PC-9 (cell line): ENCODE data around the gene TF. TPM values are rescaled to one million over a fixed set of nuclear protein-coding genes. Genes with fewer than 3 reads are reported as not detected.

Experiments
- BruUV-seq: library from RNA; stranded (reverse); fragments of 400-500 nt; replicated peaks from 2 replicates; lab custom pipeline; 2021; lab: Mats Ljungman, UMichigan
- CTCF ChIA-PET: fragments of 300-600 bp; sonication (Branson Sonifier 250); formaldehyde crosslinking; loops from one replicate; lab custom pipeline; 2022; ENCODE audit warnings: antibody characterized with exemption; lab: Charles Lee
- POLR2A ChIA-PET: fragments of 300-600 bp; sonication (Branson Sonifier 250); formaldehyde crosslinking; loops from one replicate; lab custom pipeline; 2022; ENCODE audit warnings: antibody characterized with exemption; ENCODE audit not compliant: unreplicated experiment; lab: Charles Lee
- DNase-seq, 2 experiments: peaks; one replicate each; pipeline versions ENCODE4 v3.0.0 to v3.0.0-alpha.2; 2015 to 2022; ENCODE audit warnings: mixed read lengths in 1 of 2
- H2AFZ ChIP-seq: fragments of 200-600 bp; sonication (generic); 2 replicates; pipeline ENCODE4 v1.8.1; 2017; ENCODE audit warnings: antibody characterized with exemption
- H3F3A ChIP-seq: fragments of 200-600 bp; sonication (generic); 2 replicates; pipeline ENCODE4 v1.8.1; 2017; ENCODE audit warnings: antibody characterized with exemption, mild to moderate bottlenecking, low read depth; ENCODE audit not compliant: insufficient read depth
- H3K27ac ChIP-seq: fragments of 200-600 bp; sonication (generic); 2 replicates; pipeline ENCODE4 v1.6.1; 2016; ENCODE audit warnings: mixed run types
- H3K27me3 ChIP-seq: fragments of 200-600 bp; sonication (generic); 2 replicates; pipeline ENCODE4 v1.6.1; 2016; ENCODE audit warnings: low read depth, mixed run types; ENCODE audit not compliant: insufficient read depth
- H3K36me3 ChIP-seq: fragments of 200-600 bp; sonication (generic); 2 replicates; pipeline ENCODE4 v1.6.1; 2016; ENCODE audit warnings: low read depth, mixed run types
- H3K4me1 ChIP-seq: fragments of 200-600 bp; sonication (generic); replicated peaks from 2 replicates; pipeline ENCODE4 v1.6.1; 2016; ENCODE audit warnings: mixed run types; ENCODE audit not compliant: insufficient read depth
- H3K4me2 ChIP-seq: fragments of 200-600 bp; sonication (generic); 2 replicates; pipeline ENCODE4 v1.6.1; 2017; ENCODE audit warnings: mixed run types
- H3K4me3 ChIP-seq: fragments of 200-600 bp; sonication (generic); 2 replicates; pipeline ENCODE4 v1.6.1; 2016; ENCODE audit warnings: mixed run types
- H3K79me2 ChIP-seq: fragments of 200-600 bp; sonication (generic); 2 replicates; pipeline ENCODE4 v1.6.1; 2017; ENCODE audit warnings: low read depth, mixed run types
- H3K9me2 ChIP-seq: fragments of 200-600 bp; sonication (generic); 2 replicates; pipeline ENCODE4 v1.8.1; 2017; ENCODE audit warnings: mild to moderate bottlenecking; ENCODE audit not compliant: insufficient read depth
- H3K9me3 ChIP-seq: fragments of 200-600 bp; sonication (generic); 2 replicates; pipeline ENCODE4 v1.8.1; 2016; ENCODE audit warnings: low read depth; ENCODE audit not compliant: insufficient read depth
- H4K20me1 ChIP-seq: fragments of 200-600 bp; sonication (generic); 2 replicates; pipeline ENCODE4 v1.8.1; 2017; ENCODE audit not compliant: insufficient read depth
- EZH2 ChIP-seq: fragments of 200-600 bp; sonication (generic); IDR thresholded peaks from 2 replicates; pipeline ENCODE4 v1.8.0; 2017; ENCODE audit warnings: antibody characterized with exemption, low read depth
- intact Hi-C: fragments of 100-400 bp; cut with micrococcal nuclease; formaldehyde crosslinking; loops from one replicate; pipeline ENCODE4 v1.10.0; 2022; ENCODE audit not compliant: unreplicated experiment
- total RNA-seq: library from RNA; stranded (reverse); gene quantifications from 2 replicates; pipeline ENCODE4 v1.2.3, GENCODE V29; 2021
- TF ChIP-seq, protein P1 (sequence below): fragments of 200-600 bp; sonication (generic); conservative IDR thresholded peaks from 2 replicates; pipeline ENCODE4 v1.6.1; 2017; ENCODE audit warnings: mixed run types, antibody characterized with exemption, mild to moderate bottlenecking, moderate library complexity

The TF gene
- total RNA-seq, 1 experiment from 2014 or later = 0.24 TPM

DNA sequence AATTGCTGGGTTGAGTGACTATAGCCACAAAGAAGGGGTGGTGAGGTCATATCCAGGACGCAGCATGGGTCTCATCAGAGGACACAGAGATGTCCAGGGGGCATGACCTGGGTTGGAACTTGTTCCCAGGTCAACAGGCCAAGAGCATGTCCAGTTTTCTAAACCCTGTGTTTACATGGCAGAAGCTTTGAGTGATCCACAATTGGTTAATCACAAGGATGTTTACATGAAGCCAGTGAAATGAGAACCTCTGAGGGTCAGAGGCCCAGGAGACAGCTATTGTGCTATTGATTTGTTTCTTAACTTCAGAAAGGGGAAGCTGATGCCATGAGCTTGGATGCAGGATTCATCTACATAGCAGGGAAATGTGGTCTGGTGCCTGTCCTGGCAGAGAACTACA, 42.3 kb upstream of the TF start:
- no peaks in the 10 kb centered on the region for H3F3A ChIP-seq
- no peak overlapping the region for H3K4me2 ChIP-seq
- H3K27ac ChIP-seq = no peak overlapping the region
- BruUV-seq = no TSS peak
- no peaks in the 10 kb centered on the region for H3K9me2 ChIP-seq
- no peak for DNase-seq
- H2AFZ ChIP-seq = no peak overlapping the region
- intact Hi-C loops = no loop called here
- no peaks in the 10 kb centered on the region for H3K79me2 ChIP-seq
- ChIA-PET POLR2A (no interaction called here), CTCF (no interaction called here)
- H3K27me3 ChIP-seq = peaks cover 32% of the 10 kb centered on the region
- no peaks in the 10 kb centered on the region for H3K9me3 ChIP-seq
- H3K4me1 ChIP-seq = no peaks in the 10 kb centered on the region
- TF ChIP-seq EZH2 = no peak
- TF ChIP-seq, protein P1, sequence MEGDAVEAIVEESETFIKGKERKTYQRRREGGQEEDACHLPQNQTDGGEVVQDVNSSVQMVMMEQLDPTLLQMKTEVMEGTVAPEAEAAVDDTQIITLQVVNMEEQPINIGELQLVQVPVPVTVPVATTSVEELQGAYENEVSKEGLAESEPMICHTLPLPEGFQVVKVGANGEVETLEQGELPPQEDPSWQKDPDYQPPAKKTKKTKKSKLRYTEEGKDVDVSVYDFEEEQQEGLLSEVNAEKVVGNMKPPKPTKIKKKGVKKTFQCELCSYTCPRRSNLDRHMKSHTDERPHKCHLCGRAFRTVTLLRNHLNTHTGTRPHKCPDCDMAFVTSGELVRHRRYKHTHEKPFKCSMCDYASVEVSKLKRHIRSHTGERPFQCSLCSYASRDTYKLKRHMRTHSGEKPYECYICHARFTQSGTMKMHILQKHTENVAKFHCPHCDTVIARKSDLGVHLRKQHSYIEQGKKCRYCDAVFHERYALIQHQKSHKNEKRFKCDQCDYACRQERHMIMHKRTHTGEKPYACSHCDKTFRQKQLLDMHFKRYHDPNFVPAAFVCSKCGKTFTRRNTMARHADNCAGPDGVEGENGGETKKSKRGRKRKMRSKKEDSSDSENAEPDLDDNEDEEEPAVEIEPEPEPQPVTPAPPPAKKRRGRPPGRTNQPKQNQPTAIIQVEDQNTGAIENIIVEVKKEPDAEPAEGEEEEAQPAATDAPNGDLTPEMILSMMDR = no peak
- H4K20me1 ChIP-seq = no peaks in the 10 kb centered on the region
- H3K4me3 ChIP-seq = no peak overlapping the region
- no peaks in the 10 kb centered on the region for H3K36me3 ChIP-seq

DNA sequence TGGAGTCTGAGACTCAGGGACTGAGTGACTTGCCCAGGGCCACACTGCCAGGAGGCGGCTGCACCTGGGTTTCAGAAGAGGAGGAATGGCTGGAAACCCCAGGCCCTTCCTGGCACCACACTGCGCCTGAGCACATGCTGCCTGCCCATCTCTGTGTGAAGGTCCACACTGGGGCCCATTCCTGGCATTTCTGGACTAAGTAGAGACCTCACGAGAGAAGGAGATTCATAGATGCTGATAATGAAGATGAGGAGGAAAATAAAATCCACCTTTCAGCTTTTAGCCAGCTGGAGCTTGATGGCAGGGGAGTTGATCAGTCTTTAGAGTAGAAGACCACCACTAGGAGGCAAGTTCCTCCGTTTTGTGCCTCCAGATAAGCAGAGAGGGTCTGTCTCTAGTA, 40.2 kb upstream of the TF start:
- Histone ChIP-seq H3K4me2 (no peak overlapping the region), H3K36me3 (no peaks in the 10 kb centered on the region), H3K9me2 (no peaks in the 10 kb centered on the region), H3K4me3 (no peak overlapping the region), H3K4me1 (no peaks in the 10 kb centered on the region), H2AFZ (no peak overlapping the region), H4K20me1 (no peaks in the 10 kb centered on the region), H3F3A (no peaks in the 10 kb centered on the region), H3K27ac (no peak overlapping the region), H3K27me3 (peaks cover 53% of the 10 kb centered on the region), H3K9me3 (no peaks in the 10 kb centered on the region), H3K79me2 (no peaks in the 10 kb centered on the region)
- CTCF ChIA-PET = no interaction called here
- DNase-seq = no peak
- intact Hi-C loops = no loop called here
- no TSS peak for BruUV-seq
- TF ChIP-seq, protein P1 = no peak
- no peak for TF ChIP-seq EZH2
- POLR2A ChIA-PET = no interaction called here

DNA sequence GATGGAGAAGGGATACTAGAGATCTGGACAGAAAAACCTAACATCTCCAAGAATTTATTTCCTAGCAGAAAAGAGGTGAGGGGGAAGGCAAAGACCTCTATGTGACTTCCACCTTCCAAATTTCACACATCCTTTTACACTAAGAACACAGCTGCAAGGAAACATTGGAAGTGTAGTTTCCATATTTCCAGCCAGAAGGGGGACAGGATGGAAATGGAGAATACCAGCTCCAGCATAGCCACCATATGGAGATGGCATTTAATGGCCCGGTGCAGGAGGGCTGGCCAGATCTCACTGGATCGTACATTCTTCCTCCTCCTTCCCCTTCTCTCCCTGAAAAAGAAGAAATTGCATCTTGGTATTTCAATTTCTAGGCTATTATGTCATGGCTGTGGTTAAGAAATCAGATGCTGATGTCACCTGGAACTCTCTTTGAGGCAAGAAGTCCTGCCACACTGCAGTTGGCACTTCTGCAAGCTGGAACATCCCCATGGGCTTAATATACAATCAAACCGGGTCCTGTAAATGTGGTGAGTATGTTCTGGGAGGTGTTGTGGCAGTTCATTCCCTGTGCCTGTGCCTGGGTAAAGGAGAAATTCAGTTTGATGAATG, 36.9 kb upstream of the TF start:
- no peak for TF ChIP-seq EZH2
- TF ChIP-seq, protein P1 = no peak
- BruUV-seq = no TSS peak
- DNase-seq = no peak
- Histone ChIP-seq H3K27me3 (peaks cover 79% of the 10 kb centered on the region), H3K9me2 (no peaks in the 10 kb centered on the region), H3K4me3 (no peak overlapping the region), H3K9me3 (no peaks in the 10 kb centered on the region), H3K27ac (no peak overlapping the region), H3K4me1 (no peaks in the 10 kb centered on the region), H2AFZ (no peak overlapping the region), H3K36me3 (no peaks in the 10 kb centered on the region), H4K20me1 (no peaks in the 10 kb centered on the region), H3K79me2 (no peaks in the 10 kb centered on the region), H3K4me2 (no peak overlapping the region), H3F3A (no peaks in the 10 kb centered on the region)
- POLR2A ChIA-PET = no interaction called here
- CTCF ChIA-PET = no interaction called here
- intact Hi-C loops = no loop called here
